H1 (cell line): ENCODE data around the gene ZNF468. TPM values are rescaled to one million over a fixed set of nuclear protein-coding genes. Genes with fewer than 3 reads are reported as not detected.

Experiments used
- CTCF ChIA-PET: fragments of 300-600 bp; sonication (Branson Sonifier 250); formaldehyde crosslinking; loops from one replicate; lab custom pipeline; 2021; ENCODE audit not compliant: partially characterized antibody; lab: Charles Lee
- POLR2A ChIA-PET: fragments of 300-600 bp; sonication (Branson Sonifier 250); formaldehyde crosslinking; loops from one replicate; lab custom pipeline; 2021; ENCODE audit warnings: inconsistent platforms; ENCODE audit not compliant: partially characterized antibody; lab: Charles Lee
- DNase-seq, 2 experiments: peaks; one replicate each; pipeline versions ENCODE4 v3.0.0 to v3.0.0-alpha.2; 2010 to 2022; ENCODE audit warnings: low spot score in 2 of 2, low read depth in 1 of 2, mixed read lengths in 1 of 2
- FAIRE-seq: peaks from 2 replicates; lab custom pipeline; 2011; peaks lifted over from hg19 to GRCh38; lab: Jason Lieb, UNC
- H2AFZ ChIP-seq: 2 replicates; pipeline ENCODE4 v1.8.1; 2012; ENCODE audit warnings: low read length, inconsistent platforms
- H2AK5ac ChIP-seq: 2 replicates; pipeline ENCODE4 v1.6.1; 2013; ENCODE audit warnings: low read depth, low read length
- H2BK120ac ChIP-seq: replicated peaks from 2 replicates; pipeline ENCODE3; 2013; ENCODE audit warnings: low read depth, low read length, inconsistent platforms
- H2BK12ac ChIP-seq: 2 replicates; pipeline ENCODE4 v1.6.1; 2013; ENCODE audit warnings: low read depth, low read length
- H2BK15ac ChIP-seq: 2 replicates; pipeline ENCODE4 v1.6.1; 2013; ENCODE audit warnings: low read length
- H2BK20ac ChIP-seq: 2 replicates; pipeline ENCODE4 v1.6.1; 2013; ENCODE audit warnings: low read length
- H2BK5ac ChIP-seq: 2 replicates; pipeline ENCODE4 v1.6.1; 2013; ENCODE audit warnings: low read depth, low read length
- H3K14ac ChIP-seq: 2 replicates; pipeline ENCODE4 v1.6.1; 2013; ENCODE audit warnings: inconsistent platforms; ENCODE audit not compliant: insufficient read length
- H3K18ac ChIP-seq: 2 replicates; pipeline ENCODE4 v1.6.1; 2013; ENCODE audit warnings: low read length; ENCODE audit errors: extremely low read depth
- H3K23ac ChIP-seq: 2 replicates; pipeline ENCODE4 v1.6.1; 2013; ENCODE audit warnings: inconsistent platforms; ENCODE audit not compliant: insufficient read length
- H3K23me2 ChIP-seq: 2 replicates; pipeline ENCODE4 v1.6.1; 2013; ENCODE audit warnings: low read depth, low read length
- H3K27ac ChIP-seq: 2 replicates; pipeline ENCODE4 v1.6.1; 2011; ENCODE audit warnings: low read depth, low read length, inconsistent platforms
- H3K27me3 ChIP-seq, 4 experiments: replicated peaks in 1 of 4; 1 replicate in 1 of 4; 2 replicates in 3 of 4; pipeline versions ENCODE4 v1.6.1 to v1.8.1; 2011 to 2013; ENCODE audit warnings: low read length in 3 of 4, mild to moderate bottlenecking in 3 of 4, inconsistent platforms in 2 of 4, mixed read lengths in 2 of 4, moderate library complexity in 1 of 4; ENCODE audit not compliant: control insufficient read depth in 3 of 4, insufficient read depth in 3 of 4; ENCODE audit errors: extremely low read depth in 1 of 4
- H3K36me3 ChIP-seq, 4 experiments: 2 replicates each; pipeline versions ENCODE4 v1.6.1 to v1.8.1; 2011 to 2013; ENCODE audit warnings: mild to moderate bottlenecking in 4 of 4, low read length in 3 of 4, moderate library complexity in 2 of 4, control low read depth in 1 of 4, inconsistent platforms in 1 of 4; ENCODE audit not compliant: insufficient read depth in 4 of 4, control insufficient read depth in 2 of 4
- H3K4ac ChIP-seq: replicated peaks from 2 replicates; pipeline ENCODE3; 2013; ENCODE audit warnings: low read length, low read depth, mixed read lengths, inconsistent platforms; ENCODE audit not compliant: insufficient read length
- H3K4me1 ChIP-seq, 4 experiments: replicated peaks in 1 of 4; 1 replicate in 1 of 4; 2 replicates in 3 of 4; pipeline versions ENCODE4 v1.6.1 to v1.8.1; 2011 to 2013; ENCODE audit warnings: low read length in 3 of 4, inconsistent platforms in 2 of 4, mixed read lengths in 1 of 4; ENCODE audit not compliant: insufficient read depth in 4 of 4, control insufficient read depth in 3 of 4
- H3K4me2 ChIP-seq, 2 experiments: 2 replicates each; pipeline versions ENCODE4 v1.6.1 to v1.8.1; 2011 to 2013; ENCODE audit warnings: low read depth in 2 of 2, low read length in 2 of 2, control low read depth in 1 of 2, inconsistent platforms in 1 of 2, mild to moderate bottlenecking in 1 of 2; ENCODE audit not compliant: insufficient read depth in 1 of 2
- H3K4me3 ChIP-seq, 4 experiments: fragments of 200-600, 300-600 bp in 1 of 4; sonication (generic), shearing (Covaris generic), sonication (Bioruptor Twin) in 1 of 4; 2 replicates each; pipeline versions ENCODE4 v1.5.1 to v1.8.1; 2011 to 2016; ENCODE audit warnings: low read length in 4 of 4, low read depth in 3 of 4, control low read depth in 2 of 4, inconsistent platforms in 2 of 4, mild to moderate bottlenecking in 2 of 4, mixed read lengths in 1 of 4, moderate library complexity in 1 of 4; ENCODE audit not compliant: insufficient read depth in 2 of 4; ENCODE audit errors: extremely low read depth in 1 of 4
- H3K56ac ChIP-seq: replicated peaks from 2 replicates; pipeline ENCODE3; 2013; ENCODE audit warnings: low read depth, mild to moderate bottlenecking, mixed read lengths, low read length, inconsistent platforms; ENCODE audit not compliant: insufficient read length
- H3K79me1 ChIP-seq: 2 replicates; pipeline ENCODE4 v1.6.1; 2013; ENCODE audit warnings: low read depth, low read length, control low read depth
- H3K79me2 ChIP-seq, 2 experiments: 2 replicates each; pipeline versions ENCODE4 v1.6.1 to v1.8.1; 2012 to 2013; ENCODE audit warnings: low read length in 2 of 2, mild to moderate bottlenecking in 2 of 2, inconsistent platforms in 1 of 2; ENCODE audit not compliant: insufficient read depth in 2 of 2, control insufficient read depth in 1 of 2
- H3K9ac ChIP-seq, 4 experiments: replicated peaks in 1 of 4; 1 replicate in 1 of 4; 2 replicates in 3 of 4; pipeline versions ENCODE4 v1.6.1 to v1.8.1; 2011 to 2013; ENCODE audit warnings: low read depth in 3 of 4, low read length in 3 of 4, control low read depth in 2 of 4, mild to moderate bottlenecking in 2 of 4, moderate library complexity in 2 of 4, inconsistent platforms in 1 of 4; ENCODE audit errors: extremely low read depth in 1 of 4
- H3K9me3 ChIP-seq, 2 experiments: 2 replicates each; pipeline versions ENCODE4 v1.6.1 to v1.8.1; 2012 to 2013; ENCODE audit warnings: mild to moderate bottlenecking in 2 of 2, moderate library complexity in 2 of 2, control low read depth in 1 of 2, inconsistent platforms in 1 of 2, low read depth in 1 of 2, low read length in 1 of 2, mixed read lengths in 1 of 2; ENCODE audit not compliant: insufficient read depth in 2 of 2
- H4K20me1 ChIP-seq, 2 experiments: replicated peaks in 1 of 2; 2 replicates each; pipeline versions ENCODE3 to v1.8.1; 2011 to 2013; ENCODE audit warnings: inconsistent platforms in 2 of 2, low read length in 2 of 2, mild to moderate bottlenecking in 1 of 2; ENCODE audit not compliant: insufficient read depth in 2 of 2, control insufficient read depth in 1 of 2
- H4K5ac ChIP-seq: 2 replicates; pipeline ENCODE4 v1.6.1; 2013; ENCODE audit warnings: low read length, low read depth, mixed read lengths, inconsistent platforms; ENCODE audit not compliant: insufficient read length
- H4K8ac ChIP-seq: 2 replicates; pipeline ENCODE4 v1.8.0; 2013; ENCODE audit warnings: mild to moderate bottlenecking, moderate library complexity, low read length, inconsistent platforms; ENCODE audit not compliant: insufficient read depth; ENCODE audit errors: extremely low read depth
- H4K91ac ChIP-seq: replicated peaks from 2 replicates; pipeline ENCODE3; 2013; ENCODE audit warnings: low read length, mixed read lengths, inconsistent platforms; ENCODE audit not compliant: insufficient read length
- FOSL1 ChIP-seq: IDR thresholded peaks from 2 replicates; pipeline ENCODE4 v1.6.1; 2011; ENCODE audit warnings: mild to moderate bottlenecking, low read depth, low read length, moderate library complexity; ENCODE audit not compliant: insufficient read depth
- WGBS, 2 experiments: shearing (Covaris generic) in 1 of 2; methylation state at CpG; one replicate each; pipeline versions ENCODE4 v1.1.6 to v1.1.7; 2013 to 2015; ENCODE audit warnings: low lambda C conversion rate in 2 of 2, mixed read lengths in 2 of 2, inconsistent platforms in 1 of 2, low coverage in 1 of 2, missing lambda C conversion rate in 1 of 2; ENCODE audit not compliant: insufficient replicate concordance in 2 of 2, insufficient coverage in 1 of 2, insufficient read length in 1 of 2; ENCODE audit errors: extremely low coverage in 1 of 2, missing lambda C conversion rate in 1 of 2; 5-methylcytosine and 5-hydroxymethylcytosine counted together
- polyA plus RNA-seq, 7 experiments: library from polyadenylated mRNA; depleted of rRNA in 3 of 7; stranded (reverse) in 5 of 7; unstranded in 2 of 7; fragments of >200 nt in 5 of 7; fragments of 200-250 nt in 2 of 7; gene quantifications; 1 replicate in 5 of 7; 2 replicates in 1 of 7; 4 replicates in 1 of 7; pipeline versions ENCODE4 v1.2.1 to v1.2.3, GENCODE V29; 2011 to 2013; ENCODE audit warnings: missing spikeins in 2 of 7, mixed read lengths in 2 of 7
- total RNA-seq: library from RNA; stranded (reverse); fragmentation: NEBNext Ultra II Directional; extraction: Animal tissue kit (Norgen Biotek cat#: 25700); gene quantifications from 2 replicates; pipeline ENCODE4 v1.2.1, GENCODE V29; 2021

Gene ZNF468
- total and polyA plus RNA-seq, 2 of the 8 experiments (the other 6 are each of a cell fraction or from before 2014, with no cell fraction given): 13.5 to 26.1 TPM

DNA sequence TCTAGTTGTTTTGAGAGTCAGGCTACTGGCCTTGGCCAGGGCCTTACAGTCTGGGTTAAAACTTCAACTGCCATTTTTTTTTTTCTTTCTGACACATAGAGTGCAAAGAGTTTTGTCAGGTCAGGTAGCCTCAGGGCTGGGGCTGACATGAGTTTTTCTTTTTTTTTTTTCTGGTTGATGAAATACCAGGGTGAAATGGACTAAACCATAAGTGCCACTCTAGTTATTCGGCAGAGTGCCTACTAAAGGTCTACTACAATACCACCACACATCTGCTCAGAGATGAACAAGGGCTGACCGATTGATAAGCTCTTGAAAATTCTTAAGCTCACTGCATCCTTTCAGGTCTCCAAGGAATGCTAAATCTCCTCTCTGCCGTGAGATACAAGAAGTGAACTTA is 44.4 kb upstream of the ZNF468 start:
- H2AFZ ChIP-seq: no peak overlapping the region
- ChIA-PET CTCF (interaction anchor here (0.7 to 1.8 kb wide), 4 partner anchors 92 to 1032 kb away, joined by 3 to 6 read pairs (median 3); no protein-coding TSS in a partner anchor), POLR2A (interaction anchor here (0.6 to 1.8 kb wide), 2 partner anchors 22 to 559 kb away, joined by 4 to 5 read pairs; no protein-coding TSS in a partner anchor)
- FAIRE-seq (no peak), DNase-seq (no peak)
- H2AK5ac ChIP-seq: no peak overlapping the region
- H3K79me2 ChIP-seq: 0 out of 4 replicates have a peak, but pooled peaks cover 0 to under 1% of the 10 kb centered on the region in 2 experiments
- TF ChIP-seq FOSL1: no peak
- no peak overlapping the region for H4K5ac ChIP-seq
- H3K4me3 ChIP-seq: no peak overlapping the region
- no peak overlapping the region for H3K4me2 ChIP-seq
- no peaks in the 10 kb centered on the region for H3K27me3 ChIP-seq
- no peak overlapping the region for H2BK15ac ChIP-seq
- H2BK120ac ChIP-seq: no peak overlapping the region
- H3K23ac ChIP-seq: no peak overlapping the region
- no peak overlapping the region for H3K56ac ChIP-seq
- no peaks in the 10 kb centered on the region for H4K20me1 ChIP-seq
- H3K9me3 ChIP-seq: no peaks in the 10 kb centered on the region
- no peak overlapping the region for H2BK12ac ChIP-seq
- no peaks in the 10 kb centered on the region for H3K79me1 ChIP-seq
- peaks cover 4% of the 10 kb centered on the region; the same call in 1 of the 2 replicates for H3K23me2 ChIP-seq
- 74% methylated on average over 2 of the region's 3 CpGs; no CpG with 5 or more reads in 1 of the 2 experiments for WGBS, 2 experiments
- no peak overlapping the region for H3K14ac ChIP-seq
- no peak overlapping the region for H3K4ac ChIP-seq
- H4K91ac ChIP-seq: no peak overlapping the region
- H3K4me1 ChIP-seq: peaks cover 3 to 6% (median 4%) of the 10 kb centered on the region in 4 experiments; a peak in 5 of 7 replicates
- no peak overlapping the region for H3K9ac ChIP-seq
- H3K36me3 ChIP-seq: peaks cover 0 to 10% (median 4%) of the 10 kb centered on the region in 4 experiments; a peak in 5 of 8 replicates
- no peak overlapping the region for H2BK5ac ChIP-seq
- H3K27ac ChIP-seq: no peak overlapping the region
- H4K8ac ChIP-seq: no peak overlapping the region
- H3K18ac ChIP-seq: no peak overlapping the region
- no peak overlapping the region for H2BK20ac ChIP-seq
